HCT116 (cell line): ENCODE measurements around the gene CREB1. TPM values are rescaled to one million over a fixed set of nuclear protein-coding genes. Genes with fewer than 3 reads are reported as not detected.

Experiments
- ATAC-seq: fragments of 200-7000 bp; cut with Tn5 transposase; 2 replicates; pipeline ENCODE4 v1.9.1; 2020; ENCODE audit warnings: mild to moderate bottlenecking, moderate library complexity
- BruUV-seq: library from RNA; stranded (reverse); fragments of 400-500 nt; replicated peaks from 2 replicates; lab custom pipeline; 2021; lab: Mats Ljungman, UMichigan
- CTCF ChIA-PET: fragments of 300-600 bp; sonication (Branson Sonifier 250); formaldehyde crosslinking; loops from one replicate; lab custom pipeline; 2021; ENCODE audit warnings: antibody characterized with exemption; lab: Charles Lee
- POLR2A ChIA-PET: fragments of 300-600, 350-600 bp; sonication (Branson Sonifier 250); formaldehyde crosslinking; loops from one replicate; lab custom pipeline; 2021; ENCODE audit warnings: antibody characterized with exemption; lab: Charles Lee
- RAD21 ChIA-PET, 2 experiments: fragments of 300-600 bp; sonication (Branson Sonifier 250); formaldehyde crosslinking; loops; one replicate each; lab custom pipeline; 2023; ENCODE audit warnings: low total read pairs in 2 of 2; ENCODE audit not compliant: uncharacterized antibody in 2 of 2, unreplicated experiment in 2 of 2, low non-redundant PET in 1 of 2; lab: Charles Lee
- DNase-seq: peaks from one replicate; pipeline ENCODE4 v3.0.0-alpha.2; 2010; ENCODE audit warnings: low read depth, low spot score
- H2AFZ ChIP-seq: fragments of 200-600 bp; shearing (Covaris generic), sonication (generic); 2 replicates; pipeline ENCODE4 v1.6.1; 2017; ENCODE audit warnings: low read depth, mixed run types, mixed read lengths, antibody characterized with exemption, low read length; ENCODE audit not compliant: poor library complexity, severe bottlenecking
- H3K27ac ChIP-seq: 2 replicates; pipeline ENCODE4 v1.5.1; 2012; ENCODE audit warnings: low read depth, low read length
- H3K27me3 ChIP-seq: fragments of 200-600 bp; sonication (generic); 2 replicates; pipeline ENCODE4 v1.6.1; 2016; ENCODE audit warnings: mixed run types, low read length, mixed read lengths; ENCODE audit not compliant: insufficient read depth
- H3K36me3 ChIP-seq, 2 experiments: fragments of 200-500 bp in 1 of 2; fragments of 200-600 bp in 1 of 2; sonication (Bioruptor generic) in 1 of 2; sonication (generic) in 1 of 2; 2 replicates each; pipeline versions ENCODE4 v1.5.1 to v1.6.1; 2014 to 2016; ENCODE audit warnings: low read length in 2 of 2, inconsistent platforms in 1 of 2, mixed read lengths in 1 of 2, mixed run types in 1 of 2; ENCODE audit not compliant: insufficient read depth in 2 of 2, control insufficient read depth in 1 of 2
- H3K4me1 ChIP-seq, 2 experiments: fragments of 200-600 bp in 1 of 2; sonication (generic) in 1 of 2; 2 replicates each; pipeline versions ENCODE4 v1.5.1 to v1.6.1; 2012 to 2017; ENCODE audit warnings: low read length in 2 of 2, inconsistent platforms in 1 of 2, mild to moderate bottlenecking in 1 of 2, mixed read lengths in 1 of 2, mixed run types in 1 of 2, moderate library complexity in 1 of 2; ENCODE audit not compliant: insufficient read depth in 2 of 2, control insufficient read depth in 1 of 2
- H3K4me2 ChIP-seq: fragments of 200-600 bp; sonication (generic); 2 replicates; pipeline ENCODE4 v1.6.1; 2017; ENCODE audit warnings: mixed run types, low read length, mixed read lengths
- H3K4me3 ChIP-seq, 2 experiments: fragments of 200-600 bp in 1 of 2; sonication (generic) in 1 of 2; replicated peaks in 1 of 2; 2 replicates each; pipeline ENCODE4 v1.5.1; 2011 to 2016; ENCODE audit warnings: low read length in 2 of 2, control low read depth in 1 of 2, low read depth in 1 of 2, mild to moderate bottlenecking in 1 of 2, mixed read lengths in 1 of 2, mixed run types in 1 of 2
- H3K79me2 ChIP-seq: fragments of 200-600 bp; sonication (generic); 2 replicates; pipeline ENCODE4 v1.6.1; 2017; ENCODE audit warnings: mild to moderate bottlenecking, mixed run types, low read length, moderate library complexity, mixed read lengths; ENCODE audit not compliant: insufficient read depth
- H3K9ac ChIP-seq: fragments of 200-600 bp; sonication (generic); 2 replicates; pipeline ENCODE4 v1.6.1; 2016; ENCODE audit warnings: low read length, mixed read lengths
- H3K9me2 ChIP-seq: fragments of 200-600 bp; sonication (generic), shearing (Covaris generic); 2 replicates; pipeline ENCODE4 v1.6.1; 2017; ENCODE audit warnings: mixed run types, mild to moderate bottlenecking, moderate library complexity; ENCODE audit not compliant: insufficient read depth
- H3K9me3 ChIP-seq, 2 experiments: fragments of 200-500 bp in 1 of 2; fragments of 200-600 bp in 1 of 2; sonication (Bioruptor generic) in 1 of 2; sonication (generic) in 1 of 2; 2 replicates each; pipeline ENCODE4 v1.6.1; 2014 to 2017; ENCODE audit warnings: low read length in 2 of 2, mixed read lengths in 2 of 2, inconsistent platforms in 1 of 2, low read depth in 1 of 2, mild to moderate bottlenecking in 1 of 2, mixed run types in 1 of 2, moderate library complexity in 1 of 2; ENCODE audit not compliant: control insufficient read depth in 1 of 2, insufficient read depth in 1 of 2
- H4K20me1 ChIP-seq: fragments of 200-600 bp; sonication (generic), shearing (Covaris generic); 2 replicates; pipeline ENCODE4 v1.6.1; 2017; ENCODE audit warnings: mixed run types, mild to moderate bottlenecking, moderate library complexity; ENCODE audit not compliant: insufficient read depth
- CEBPB ChIP-seq: IDR thresholded peaks from 2 replicates; pipeline ENCODE4 v1.6.1; 2012; ENCODE audit warnings: low read depth
- CTCF ChIP-seq, 3 experiments: fragments of 200-600 bp in 1 of 3; sonication (generic) in 1 of 3; IDR thresholded peaks in 2 of 3; conservative IDR thresholded peaks in 1 of 3; 2 replicates each; pipeline ENCODE4 v1.5.1; 2012 to 2017; ENCODE audit warnings: low read depth in 2 of 3, low read length in 2 of 3, antibody characterized with exemption in 1 of 3, borderline replicate concordance in 1 of 3, control low read depth in 1 of 3, mild to moderate bottlenecking in 1 of 3, mixed read lengths in 1 of 3, mixed run types in 1 of 3, moderate library complexity in 1 of 3; ENCODE audit not compliant: insufficient read depth in 1 of 3
- EGR1 ChIP-seq: IDR thresholded peaks from 2 replicates; pipeline ENCODE4 v1.6.1; 2012; ENCODE audit warnings: low read depth
- EZH2 ChIP-seq: fragments of 200-600 bp; sonication (generic); IDR thresholded peaks from 2 replicates; pipeline ENCODE4 v1.6.1; 2017; ENCODE audit warnings: antibody characterized with exemption, mixed run types
- POLR2AphosphoS5 ChIP-seq: IDR thresholded peaks from 2 replicates; pipeline ENCODE4 v1.6.1; 2011; ENCODE audit warnings: mild to moderate bottlenecking, low read depth, low read length, moderate library complexity
- RAD21 ChIP-seq: IDR thresholded peaks from 2 replicates; pipeline ENCODE4 v1.6.1; 2012; ENCODE audit warnings: low read depth, mild to moderate bottlenecking
- REST ChIP-seq: IDR thresholded peaks from 2 replicates; pipeline ENCODE4 v1.6.1; 2012; ENCODE audit warnings: low read depth
- YY1 ChIP-seq: IDR thresholded peaks from 2 replicates; pipeline ENCODE4 v1.6.1; 2011; ENCODE audit warnings: low read length, low read depth, moderate library complexity, mild to moderate bottlenecking; ENCODE audit not compliant: insufficient replicate concordance; ENCODE audit errors: extremely low read depth
- ZBTB33 ChIP-seq: IDR thresholded peaks from 2 replicates; pipeline ENCODE4 v1.6.1; 2011; ENCODE audit warnings: mild to moderate bottlenecking, low read length, moderate library complexity; ENCODE audit not compliant: insufficient replicate concordance; ENCODE audit errors: extremely low read depth
- ZFX ChIP-seq: fragments of 450-650 bp; IDR thresholded peaks from 2 replicates; pipeline ENCODE4 v1.6.1; 2017
- intact Hi-C: fragments of 100-400 bp; cut with micrococcal nuclease; formaldehyde crosslinking; loops from 2 replicates; pipeline ENCODE4 v1.10.0; 2022
- total RNA-seq: library from RNA; stranded (reverse); gene quantifications from one replicate; pipeline ENCODE4 v1.2.1, GENCODE V29; 2021; ENCODE audit not compliant: unreplicated experiment

Gene CREB1
- total RNA-seq, 1 experiment from 2014 or later, result 60.4 TPM

GRCh38 chr2:207484444-207485391, 45.0 kb upstream of the CREB1 start:
- Histone ChIP-seq H3K4me2 (no peak overlapping the region), H3K4me1 (peaks cover 0 to 15% of the 10 kb centered on the region in 2 experiments; a peak in 2 of 4 replicates), H3K27me3 (no peaks in the 10 kb centered on the region), H3K79me2 (no peaks in the 10 kb centered on the region), H3K4me3 (no peak overlapping the region), H3K9me3 (no peaks in the 10 kb centered on the region), H3K27ac (no peak overlapping the region), H3K9ac (no peak overlapping the region), H2AFZ (no peak overlapping the region), H4K20me1 (no peaks in the 10 kb centered on the region)
- no TSS peak for BruUV-seq
- DNase-seq, result no peak
- intact Hi-C loops, result loop anchor here (1.0 kb wide), 1 partner anchor 12 kb away; no protein-coding TSS in a partner anchor
- POLR2A ChIA-PET, result interaction anchor here (0.5 kb wide), 1 partner anchor 56 kb away, joined by 3 read pairs; no protein-coding TSS in a partner anchor
- CTCF ChIA-PET, result no interaction called here
- TF ChIP-seq YY1, result no peak
- no peak for TF ChIP-seq CTCF (IDR thresholded peaks at IDR 0.05 in 2 of 3, conservative IDR thresholded peaks at IDR 0.05 in 1 of 3; ENCODE audit: borderline replicate concordance in 1 of 3, insufficient read depth in 1 of 3, low read depth in 2 of 3, low read length in 2 of 3)
- TF ChIP-seq RAD21, result no peak
- TF ChIP-seq POLR2AphosphoS5, result no peak
- TF ChIP-seq EGR1, result no peak
- TF ChIP-seq EZH2, result no peak
- TF ChIP-seq CEBPB, result no peak
- TF ChIP-seq ZBTB33, result no peak
- no peak for TF ChIP-seq ZFX
- TF ChIP-seq REST, result no peak
- TF ChIP-seq, all 23 proteins: peak for 0
- no peaks in the 10 kb centered on the region for H3K9me2 ChIP-seq
- H3K36me3 ChIP-seq, result no peaks in the 10 kb centered on the region
- RAD21 ChIA-PET, result no interaction called here
- ATAC-seq, result no peak
